Renal cortex interstitium (tissue), 15 donors: ENCODE results near the gene CHAMP1. TPM values are rescaled to one million over a fixed set of nuclear protein-coding genes. Genes with fewer than 3 reads are reported as not detected.
A peak's percentile ranks its signal among the peaks of the same experiment; 100 is the strongest.

ENCODE experiments used
- DNase-seq, 11 donors: peaks; one replicate each; pipeline ENCODE4 v3.0.0-alpha.2; 2013; ENCODE audit warnings: low read depth in 9 of 11, low spot score in 4 of 11; ENCODE audit errors: extremely low read depth in 1 of 11
- long read RNA-seq, 16 experiments: transcript quantifications; one replicate each; lab custom pipeline, GENCODE V29; 2026
- polyA plus RNA-seq, 3 donors: library from polyadenylated mRNA; unstranded; fragments of 120-200 nt; gene quantifications; one replicate each; pipeline ENCODE4 v1.2.1, GENCODE V29; 2013; ENCODE audit not compliant: insufficient read length in 3 of 3

The CHAMP1 gene
- polyA plus RNA-seq = 10 to 100 TPM; 27.7 to 39.5 (median 34.1) TPM
- long read RNA-seq, donor 1, full-length matches to known transcripts = 18 of 18 reads
- long read RNA-seq, donor 1, partial matches to known transcripts = 0 of 18 reads
- long read RNA-seq, donor 1, other reads (novel, unspliced or antisense) = 0 of 18 reads
- long read RNA-seq, donor 2, full-length matches to known transcripts = 32 of 32 reads
- long read RNA-seq, donor 2, partial matches to known transcripts = 0 of 32 reads
- long read RNA-seq, donor 2, other reads (novel, unspliced or antisense) = 0 of 32 reads
- long read RNA-seq, donor 3, full-length matches to known transcripts = 31 of 31 reads
- long read RNA-seq, donor 3, partial matches to known transcripts = 0 of 31 reads
- long read RNA-seq, donor 3, other reads (novel, unspliced or antisense) = 0 of 31 reads
- long read RNA-seq, donor 4, full-length matches to known transcripts = 12 of 12 reads
- long read RNA-seq, donor 4, partial matches to known transcripts = 0 of 12 reads
- long read RNA-seq, donor 4, other reads (novel, unspliced or antisense) = 0 of 12 reads
- long read RNA-seq, donor 5 = 0 reads
- long read RNA-seq, donor 6, full-length matches to known transcripts = 32 of 32 reads
- long read RNA-seq, donor 6, partial matches to known transcripts = 0 of 32 reads
- long read RNA-seq, donor 6, other reads (novel, unspliced or antisense) = 0 of 32 reads
- long read RNA-seq, donor 7, full-length matches to known transcripts = 39 of 39 reads
- long read RNA-seq, donor 7, partial matches to known transcripts = 0 of 39 reads
- long read RNA-seq, donor 7, other reads (novel, unspliced or antisense) = 0 of 39 reads
- long read RNA-seq, donor 8 = 0 reads
- long read RNA-seq, donor 9, full-length matches to known transcripts = 18 of 18 reads
- long read RNA-seq, donor 9, partial matches to known transcripts = 0 of 18 reads
- long read RNA-seq, donor 9, other reads (novel, unspliced or antisense) = 0 of 18 reads
- long read RNA-seq, donor 10, full-length matches to known transcripts = 26 of 26 reads
- long read RNA-seq, donor 10, partial matches to known transcripts = 0 of 26 reads
- long read RNA-seq, donor 10, other reads (novel, unspliced or antisense) = 0 of 26 reads
- long read RNA-seq, donor 11, full-length matches to known transcripts = 15 of 15 reads
- long read RNA-seq, donor 11, partial matches to known transcripts = 0 of 15 reads
- long read RNA-seq, donor 11, other reads (novel, unspliced or antisense) = 0 of 15 reads
- long read RNA-seq, donor 12, full-length matches to known transcripts = 13 of 13 reads
- long read RNA-seq, donor 12, partial matches to known transcripts = 0 of 13 reads
- long read RNA-seq, donor 12, other reads (novel, unspliced or antisense) = 0 of 13 reads
- long read RNA-seq, donor 13 = 0 reads
- long read RNA-seq, donor 14, full-length matches to known transcripts = 11 of 11 reads
- long read RNA-seq, donor 14, partial matches to known transcripts = 0 of 11 reads
- long read RNA-seq, donor 14, other reads (novel, unspliced or antisense) = 0 of 11 reads
- long read RNA-seq, donor 15, full-length matches to known transcripts = 24 of 24 reads
- long read RNA-seq, donor 15, partial matches to known transcripts = 0 of 24 reads
- long read RNA-seq, donor 15, other reads (novel, unspliced or antisense) = 0 of 24 reads
- long read RNA-seq, donor 16, full-length matches to known transcripts = 63 of 63 reads
- long read RNA-seq, donor 16, partial matches to known transcripts = 0 of 63 reads
- long read RNA-seq, donor 16, other reads (novel, unspliced or antisense) = 0 of 63 reads

- DNase-seq = peak; percentile 79 to 93 (median 90)
These were observed at the start of gene CHAMP1 for GRCh38 chr13:114314074-114314912. Gene CHAMP1, plus strand, starts transcription at chr13:114314503. Its CDS starts 9,340 bp downstream, at chr13:114323843.

GRCh38 chr13:114264886-114265611, 49.3 kb upstream of the CHAMP1 start:
- DNase-seq = no peak

DNA sequence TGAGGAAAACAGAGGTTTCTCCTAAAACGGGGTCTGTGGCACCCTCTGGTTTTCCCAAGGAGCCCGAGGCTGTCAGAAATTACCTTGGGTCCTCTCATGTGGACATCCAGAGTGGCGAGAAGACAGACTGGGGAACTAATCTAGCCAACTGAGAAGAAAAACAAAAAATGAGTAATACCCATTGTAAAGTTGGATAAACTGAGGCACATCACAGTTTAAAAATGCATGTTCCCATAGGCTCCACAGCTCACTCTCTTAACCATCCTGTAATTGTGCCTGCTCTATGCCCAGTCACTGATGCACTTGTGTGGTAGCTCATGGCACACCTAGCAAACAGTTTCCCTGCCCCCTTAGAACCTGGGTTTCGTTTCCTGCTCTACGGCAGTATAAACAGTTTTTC, 48.1 kb upstream of the CHAMP1 start:
- DNase-seq = no peak

GRCh38 chr13:114268344-114269280, 45.7 kb upstream of the CHAMP1 start:
- DNase-seq = no peak

DNA sequence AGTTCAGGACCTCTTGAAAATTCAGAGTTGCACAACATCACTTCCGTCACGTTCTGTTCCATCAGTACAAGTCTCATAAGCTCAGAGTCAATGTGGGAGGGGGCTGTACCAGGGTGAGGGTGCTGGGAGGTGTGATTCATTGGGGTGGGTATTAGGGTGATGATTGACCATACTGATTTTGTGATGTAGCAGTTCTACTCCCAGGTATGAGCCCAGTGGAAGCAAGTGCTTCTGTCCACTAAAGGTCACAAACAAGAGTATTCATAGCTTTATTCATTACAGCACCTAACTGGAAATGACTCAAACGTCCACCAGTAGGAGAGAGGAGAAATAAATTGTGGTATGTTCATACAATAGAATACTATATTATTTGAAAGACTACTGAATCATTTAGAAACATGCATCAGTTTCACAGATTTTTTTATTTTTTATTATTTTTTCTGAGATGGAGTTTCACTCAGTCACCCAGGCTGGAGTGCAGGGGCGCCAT, 45.0 kb upstream of the CHAMP1 start:
- DNase-seq = no peak

DNA sequence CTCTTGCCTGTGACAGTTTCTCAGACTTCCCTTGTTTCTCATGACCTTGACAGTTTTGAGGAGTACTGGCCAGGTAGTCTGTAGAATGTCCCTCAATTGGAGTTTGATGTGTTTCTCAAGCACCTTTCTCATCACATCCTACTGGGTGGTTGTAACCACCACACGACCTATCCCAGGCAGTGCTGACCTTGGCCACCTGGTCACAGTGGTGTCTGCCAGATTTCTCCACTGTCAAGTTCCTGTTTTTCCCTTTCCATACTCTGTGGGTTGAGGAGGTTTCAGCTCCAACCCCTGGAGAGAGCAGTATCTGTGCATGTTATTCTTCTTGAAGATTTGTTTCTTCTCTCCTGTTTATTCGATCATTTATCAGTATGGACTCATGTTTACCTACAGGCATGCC, 41.3 kb upstream of the CHAMP1 start:
- no peak for DNase-seq

DNA sequence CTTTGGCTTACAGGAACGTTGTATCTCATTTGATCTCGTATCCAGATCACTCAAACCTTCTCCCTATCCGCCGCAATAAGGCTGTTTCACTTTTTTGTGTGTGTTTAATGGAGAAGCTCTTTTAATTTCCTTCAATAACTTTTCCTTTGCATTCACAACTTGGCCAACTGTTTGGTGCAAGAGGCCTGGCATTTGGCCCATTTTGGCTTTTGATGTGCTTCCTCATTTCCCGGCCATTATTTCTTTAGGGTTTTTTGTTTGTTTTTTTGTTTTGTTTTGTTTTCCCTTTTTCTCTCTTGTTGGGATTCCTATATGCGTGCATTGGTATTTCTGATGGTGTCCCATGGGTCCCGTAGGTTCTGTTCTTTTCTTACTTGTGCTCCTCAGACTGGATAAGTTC, 39.0 kb upstream of the CHAMP1 start:
- no peak for DNase-seq

DNA sequence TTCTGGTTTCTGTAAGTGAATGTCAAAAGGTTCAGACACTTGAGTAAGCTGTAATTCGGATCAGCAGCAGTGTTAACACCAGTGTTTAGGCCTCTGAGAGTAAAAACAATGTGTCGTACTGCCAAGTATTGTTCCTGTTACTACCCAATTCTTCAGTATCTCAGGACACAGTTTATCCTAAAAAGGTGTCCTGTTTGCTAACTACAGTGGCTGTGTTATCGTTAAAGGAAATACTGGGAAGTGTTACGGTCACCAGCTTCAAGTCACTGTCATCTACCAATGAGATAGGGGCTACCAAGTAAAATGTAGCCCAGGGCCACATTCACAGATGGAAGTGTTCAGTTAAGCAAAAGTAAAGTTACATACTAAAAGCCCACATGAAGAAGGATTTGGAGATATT, 35.2 kb upstream of the CHAMP1 start:
- DNase-seq = no peak

DNA sequence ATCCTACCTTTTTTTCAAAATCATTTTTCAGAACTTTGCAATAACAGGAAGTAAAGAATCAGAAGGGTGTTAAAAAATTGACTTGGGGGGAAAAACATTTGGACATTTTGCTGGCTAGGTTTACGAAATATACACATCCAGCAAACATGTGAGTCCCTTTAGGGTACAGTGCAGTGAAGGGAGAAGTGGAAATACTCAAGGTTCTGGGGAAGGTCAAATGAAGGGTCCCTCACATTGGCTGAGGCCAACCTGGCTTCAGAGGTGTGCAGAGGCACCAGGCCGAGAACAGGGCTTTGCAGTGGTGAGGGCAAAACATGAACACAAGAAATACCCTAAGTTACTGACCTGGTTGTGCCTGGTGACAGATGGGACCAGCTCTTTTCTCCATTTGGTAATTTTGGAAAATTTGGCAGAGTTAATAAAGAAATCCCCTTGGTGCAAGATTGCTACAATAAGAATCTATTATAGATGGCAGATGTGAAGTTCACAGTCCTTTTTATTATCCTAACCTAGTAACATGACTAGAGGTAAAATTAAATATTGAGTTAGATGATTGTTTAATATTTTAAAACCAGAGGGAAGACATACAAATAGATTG, 34.4 kb upstream of the CHAMP1 start:
- no peak for DNase-seq

GRCh38 chr13:114281351-114282040, 32.8 kb upstream of the CHAMP1 start, which contains the start of gene UPF3A:
Gene UPF3A, plus strand, starts transcription at chr13:114281601. Its CDS starts 39 bp downstream, at chr13:114281640.
- DNase-seq = peak; percentile 67 to 93 (median 89)

DNA sequence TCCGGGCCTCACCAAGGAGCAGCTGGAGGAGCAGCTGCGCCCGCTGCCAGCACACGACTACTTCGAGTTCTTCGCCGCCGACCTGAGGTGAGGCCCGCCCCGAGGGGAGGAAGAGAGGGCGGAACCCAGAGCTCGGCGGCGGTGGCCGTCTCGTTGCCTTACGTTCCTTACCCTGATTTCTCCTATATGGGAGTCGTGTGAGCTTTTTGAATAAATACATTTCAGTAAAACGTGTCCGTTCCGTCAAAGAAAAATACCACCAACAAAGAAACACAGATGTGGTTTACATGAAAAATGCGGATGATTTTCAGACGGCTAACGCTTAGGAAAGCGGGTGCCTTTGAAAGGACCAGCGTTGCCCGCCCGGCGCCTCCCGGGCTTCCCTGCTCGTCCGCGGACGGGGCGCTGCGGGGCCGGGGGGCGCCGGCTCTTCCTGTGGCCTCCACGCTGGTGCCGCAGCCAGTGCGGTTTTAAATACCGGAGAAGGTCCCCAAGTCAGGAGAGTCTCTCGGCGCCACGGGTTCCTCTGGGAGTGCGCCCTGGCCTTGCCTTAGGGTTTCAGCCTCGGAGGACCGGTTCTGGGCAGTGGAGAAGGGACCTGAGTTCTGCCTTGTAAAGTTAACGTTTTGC, 32.1 kb upstream of the CHAMP1 start:
- DNase-seq = peak; percentile 17 to 69 (median 52)

GRCh38 chr13:114283576-114283975, 30.7 kb upstream of the CHAMP1 start:
- DNase-seq = no peak

DNA sequence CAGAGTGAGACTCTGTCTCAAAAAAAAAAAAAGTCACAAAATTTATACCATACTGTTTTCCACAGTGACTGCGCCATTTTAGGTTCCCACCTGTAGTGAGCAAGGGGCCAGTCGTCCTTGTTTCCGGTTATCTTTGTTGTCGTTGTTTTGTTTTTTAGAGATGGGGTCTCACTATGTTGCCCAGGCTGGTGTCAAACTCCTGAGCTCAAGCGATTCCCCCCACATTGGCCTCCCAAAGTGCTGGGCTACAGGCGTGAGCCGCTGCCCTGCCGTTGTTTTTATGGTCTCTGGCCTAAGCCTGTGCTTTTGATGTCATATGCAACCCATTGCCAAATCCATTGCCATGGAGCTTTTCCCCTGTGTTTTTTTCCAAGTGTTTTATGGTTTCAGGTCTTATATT, 29.6 kb upstream of the CHAMP1 start:
- DNase-seq = no peak
